HG03039 (cell line): Measurements from ENCODE around the gene STK10.
"Not testable (repeated sequence)": the region's sequence is repeated elsewhere in the genome, so short reads cannot be mapped to it uniquely, and the experiment has no call there.

Experiments
- ATAC-seq: cut with Tn5 transposase; IDR thresholded peaks from one replicate; pipeline ENCODE4 v1.9.1; 2021; ENCODE audit warnings: mild to moderate bottlenecking, moderate library complexity; ENCODE audit not compliant: unreplicated experiment

STK10 gene

GRCh38 chr5:172166030-172166826 is 21.8 kb downstream of the STK10 start:
- ATAC-seq: no peak

- ATAC-seq: no peak
These were observed 22.6 kb downstream of the STK10 start for GRCh38 chr5:172165465-172165864.

- no peak for ATAC-seq
These were observed 23.2 kb downstream of the STK10 start for GRCh38 chr5:172164769-172165212.

GRCh38 chr5:172163346-172163745 is 24.7 kb downstream of the STK10 start:
- ATAC-seq: no peak

- ATAC-seq: no peak
These were observed 25.1 kb downstream of the STK10 start for GRCh38 chr5:172162987-172163343.

GRCh38 chr5:172162323-172162986 is 25.6 kb downstream of the STK10 start:
- ATAC-seq: no peak

- no peak for ATAC-seq
These were observed 27.5 kb downstream of the STK10 start for GRCh38 chr5:172160506-172160905.

GRCh38 chr5:172159016-172159415 is 29.0 kb downstream of the STK10 start:
- no peak for ATAC-seq

GRCh38 chr5:172156541-172156994 is 31.5 kb downstream of the STK10 start:
- ATAC-seq: no peak

- not testable (repeated sequence) for ATAC-seq
These were observed 32.9 kb downstream of the STK10 start for GRCh38 chr5:172155101-172155500.

- no peak for ATAC-seq
These were observed 34.3 kb downstream of the STK10 start for GRCh38 chr5:172153695-172154094.

- ATAC-seq: no peak
These were observed 36.3 kb downstream of the STK10 start for GRCh38 chr5:172151661-172152210.

GRCh38 chr5:172150514-172151425 is 37.3 kb downstream of the STK10 start:
- ATAC-seq: peak; percentile 54

GRCh38 chr5:172149481-172149880 is 38.5 kb downstream of the STK10 start:
- not testable (repeated sequence) for ATAC-seq

GRCh38 chr5:172149073-172149472 is 39.0 kb downstream of the STK10 start:
- no peak for ATAC-seq

GRCh38 chr5:172148381-172148780 is 39.6 kb downstream of the STK10 start:
- no peak for ATAC-seq

GRCh38 chr5:172147857-172148256 is 40.2 kb downstream of the STK10 start:
- ATAC-seq: no peak

- no peak for ATAC-seq
These were observed 41.3 kb downstream of the STK10 start for GRCh38 chr5:172146748-172147092.

- no peak for ATAC-seq
These were observed 41.9 kb downstream of the STK10 start for GRCh38 chr5:172145870-172146747.
